Measurements from ENCODE around the gene PTGES3L. TPM values are rescaled to one million over a fixed set of nuclear protein-coding genes. Genes with fewer than 3 reads are reported as not detected.

The PTGES3L gene
- total and polyA plus RNA-seq, 2 of the 13 experiments (the other 11 are each of a cell fraction or from before 2014, with no cell fraction given): 1.2 to 2.9 TPM

DNA sequence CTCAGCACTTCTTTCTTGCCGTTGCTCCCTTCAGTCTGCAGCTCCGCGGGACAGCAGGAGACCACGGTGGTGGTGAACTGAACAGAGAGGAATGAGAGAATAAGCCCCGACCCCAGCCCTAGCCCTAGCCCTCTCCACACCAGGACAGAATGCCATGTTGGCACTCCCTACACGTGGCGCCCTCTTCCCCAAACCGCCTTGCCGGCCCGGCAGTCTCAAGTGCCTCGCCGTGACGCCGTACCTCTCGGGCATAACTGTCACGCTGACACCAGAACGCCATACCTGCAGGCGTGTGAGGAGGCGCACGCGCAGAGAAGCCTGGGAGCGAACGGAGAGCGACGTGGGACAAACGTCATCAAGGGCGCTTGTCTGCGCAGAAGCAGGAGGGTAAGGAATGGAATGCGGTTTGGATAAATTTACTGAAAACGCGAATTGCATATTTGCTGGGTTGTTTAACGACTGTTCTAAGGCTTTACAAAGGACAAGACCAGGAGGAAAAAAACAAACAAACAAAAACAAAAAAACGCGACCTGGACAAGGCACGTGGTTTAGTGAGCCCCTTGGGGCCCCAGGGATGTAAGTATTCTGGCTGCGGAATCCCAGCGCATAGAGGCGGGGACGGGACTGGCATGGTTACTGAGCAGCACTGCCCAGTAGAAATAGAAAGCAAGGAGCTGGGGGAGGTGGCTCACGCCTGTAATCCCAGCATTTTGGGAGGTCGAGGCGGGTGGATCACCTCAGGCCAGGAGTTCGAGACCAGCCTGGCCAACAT lies 15.5 kb downstream of the PTGES3L start, which contains the start of gene AARSD1 (continued):
- TF ChIP-seq GTF3A (CRISPR knock-in tag; conservative IDR thresholded peaks at IDR 0.05) (no peak), KAT8 (CRISPR knock-in tag; IDR thresholded peaks at IDR 0.05) (peak; percentile 82), SAFB2 (CRISPR knock-in tag; IDR thresholded peaks at IDR 0.05; ENCODE audit: borderline replicate concordance, low read depth) (no peak), CREM (IDR thresholded peaks at IDR 0.05) (peak; percentile 68), CREM (CRISPR knock-in tag; IDR thresholded peaks at IDR 0.05) (no peak), GATAD2A (CRISPR knock-in tag; IDR thresholded peaks at IDR 0.05) (peak; percentile 33), BCL6 (CRISPR knock-in tag; IDR thresholded peaks at IDR 0.05) (peak; percentile 20; the same call in 1 of the 2 replicates), TEAD2 (CRISPR knock-in tag; IDR thresholded peaks at IDR 0.05) (no peak), MAZ (IDR thresholded peaks at IDR 0.05; ENCODE audit: borderline replicate concordance, low read depth, low read length) (no peak), MAZ (CRISPR knock-in tag; IDR thresholded peaks at IDR 0.05; ENCODE audit: low read depth) (no peak), ZNF737 (CRISPR knock-in tag; IDR thresholded peaks at IDR 0.05; ENCODE audit: borderline replicate concordance) (no peak), ZNF550 (CRISPR knock-in tag; IDR thresholded peaks at IDR 0.05; ENCODE audit: borderline replicate concordance) (no peak), XBP1 (CRISPR knock-in tag; IDR thresholded peaks at IDR 0.05) (no peak), SALL2 (CRISPR knock-in tag; IDR thresholded peaks at IDR 0.05) (0 out of 2 replicates have a peak, but pooled peaks have one; percentile 38), ZZZ3 (CRISPR knock-in tag; IDR thresholded peaks at IDR 0.05; ENCODE audit: borderline replicate concordance) (peak; percentile 60; the same call in 1 of the 2 replicates), ZNF558 (CRISPR knock-in tag; IDR thresholded peaks at IDR 0.05; ENCODE audit: borderline replicate concordance) (no peak), MAFF (IDR thresholded peaks at IDR 0.05; ENCODE audit: low read depth, low read length) (no peak), SIN3A (IDR thresholded peaks at IDR 0.05; ENCODE audit: borderline replicate concordance, low read depth, low read length) (peak; percentile 40; the same call in 1 of the 2 replicates), ZNF720 (CRISPR knock-in tag; IDR thresholded peaks at IDR 0.05) (no peak), SRY (CRISPR knock-in tag; IDR thresholded peaks at IDR 0.05) (0 out of 2 replicates have a peak, but pooled peaks have one; percentile 64), ZFY (CRISPR knock-in tag; IDR thresholded peaks at IDR 0.05) (peak; percentile 17; the same call in 1 of the 2 replicates), NPAS2 (CRISPR knock-in tag; IDR thresholded peaks at IDR 0.05; ENCODE audit: borderline replicate concordance) (no peak), PHF8 (CRISPR knock-in tag; IDR thresholded peaks at IDR 0.05) (peak; percentile 66; the same call in 1 of the 2 replicates), HOXA3 (CRISPR knock-in tag; IDR thresholded peaks at IDR 0.05) (peak; percentile 97), KLF12 (CRISPR knock-in tag; IDR thresholded peaks at IDR 0.05; ENCODE audit: borderline replicate concordance) (no peak), CC2D1A (CRISPR knock-in tag; IDR thresholded peaks at IDR 0.05) (no peak)
- TF ChIP-seq, protein P1, sequence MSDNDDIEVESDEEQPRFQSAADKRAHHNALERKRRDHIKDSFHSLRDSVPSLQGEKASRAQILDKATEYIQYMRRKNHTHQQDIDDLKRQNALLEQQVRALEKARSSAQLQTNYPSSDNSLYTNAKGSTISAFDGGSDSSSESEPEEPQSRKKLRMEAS (IDR thresholded peaks at IDR 0.05): peak; percentile 89
- TF ChIP-seq, protein P2, sequence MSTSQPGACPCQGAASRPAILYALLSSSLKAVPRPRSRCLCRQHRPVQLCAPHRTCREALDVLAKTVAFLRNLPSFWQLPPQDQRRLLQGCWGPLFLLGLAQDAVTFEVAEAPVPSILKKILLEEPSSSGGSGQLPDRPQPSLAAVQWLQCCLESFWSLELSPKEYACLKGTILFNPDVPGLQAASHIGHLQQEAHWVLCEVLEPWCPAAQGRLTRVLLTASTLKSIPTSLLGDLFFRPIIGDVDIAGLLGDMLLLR (CRISPR knock-in tag; IDR thresholded peaks at IDR 0.05): peak; percentile 58; the same call in 1 of the 2 replicates
- TF ChIP-seq, protein P3, sequence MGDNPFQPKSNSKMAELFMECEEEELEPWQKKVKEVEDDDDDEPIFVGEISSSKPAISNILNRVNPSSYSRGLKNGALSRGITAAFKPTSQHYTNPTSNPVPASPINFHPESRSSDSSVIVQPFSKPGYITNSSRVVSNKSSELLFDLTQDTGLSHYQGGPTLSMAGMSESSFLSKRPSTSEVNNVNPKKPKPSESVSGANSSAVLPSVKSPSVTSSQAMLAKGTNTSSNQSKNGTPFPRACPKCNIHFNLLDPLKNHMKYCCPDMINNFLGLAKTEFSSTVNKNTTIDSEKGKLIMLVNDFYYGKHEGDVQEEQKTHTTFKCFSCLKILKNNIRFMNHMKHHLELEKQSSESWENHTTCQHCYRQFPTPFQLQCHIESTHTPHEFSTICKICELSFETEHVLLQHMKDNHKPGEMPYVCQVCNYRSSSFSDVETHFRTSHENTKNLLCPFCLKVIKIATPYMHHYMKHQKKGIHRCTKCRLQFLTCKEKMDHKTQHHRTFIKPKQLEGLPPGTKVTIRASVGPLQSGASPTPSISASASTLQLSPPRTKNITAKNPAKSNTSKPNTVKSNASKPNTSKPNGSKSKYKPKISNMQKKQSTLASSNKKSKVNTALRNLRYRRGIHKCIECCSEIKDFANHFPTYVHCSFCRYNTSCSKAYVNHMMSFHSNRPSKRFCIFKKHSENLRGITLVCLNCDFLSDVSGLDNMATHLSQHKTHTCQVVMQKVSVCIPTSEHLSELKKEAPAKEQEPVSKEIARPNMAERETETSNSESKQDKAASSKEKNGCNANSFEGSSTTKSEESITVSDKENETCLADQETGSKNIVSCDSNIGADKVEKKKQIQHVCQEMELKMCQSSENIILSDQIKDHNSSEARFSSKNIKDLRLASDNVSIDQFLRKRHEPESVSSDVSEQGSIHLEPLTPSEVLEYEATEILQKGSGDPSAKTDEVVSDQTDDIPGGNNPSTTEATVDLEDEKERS (CRISPR knock-in tag; IDR thresholded peaks at IDR 0.05): no peak

All from HepG2 (cell line).